ENCODE data around the gene CDH23. TPM values are rescaled to one million over a fixed set of nuclear protein-coding genes. Genes with fewer than 3 reads are reported as not detected.

The CDH23 gene
- total RNA-seq, 1 experiment from 2014 or later, result 0.07 TPM

- H3K4me3 Mint-ChIP-seq (ENCODE audit: low read depth, unreplicated experiment), result no peak overlapping the region
- CTCF ChIA-PET, result interaction anchor here (0.6 to 2.4 kb wide), 19 partner anchors 9 to 499 kb away, joined by 3 to 13 read pairs (median 6); partner anchors contain the start of genes SLC29A3 and VSIR
Measured at GRCh38 chr10:71812016-71812912, 415.5 kb downstream of the CDH23 start.

GRCh38 chr10:71812913-71813590, 416.3 kb downstream of the CDH23 start:
- H3K27ac Mint-ChIP-seq (ENCODE audit: unreplicated experiment), result no peak overlapping the region
- H3K27me3 Mint-ChIP-seq (ENCODE audit: unreplicated experiment), result peaks cover 8% of the 10 kb centered on the region
- intact Hi-C loops (cut with micrococcal nuclease; ENCODE audit: unreplicated experiment), result loop anchor here (2.0 to 10.0 kb wide), 3 partner anchors 86 to 498 kb away; no protein-coding TSS in a partner anchor
- H3K36me3 Mint-ChIP-seq (ENCODE audit: insufficient read depth, unreplicated experiment), result peaks cover 50% of the 10 kb centered on the region
- no peak for DNase-seq
- peaks cover 2% of the 10 kb centered on the region for H3K9me3 Mint-ChIP-seq (ENCODE audit: low read depth, unreplicated experiment)
- CTCF ChIA-PET, result interaction anchor here (0.6 to 2.4 kb wide), 6 partner anchors 40 to 494 kb away, joined by 3 to 13 read pairs (median 8); partner anchors contain the start of genes SLC29A3 and VSIR
- no peak for TF ChIP-seq CTCF (IDR thresholded peaks at IDR 0.05; ENCODE audit: unreplicated experiment)
- H3K4me1 Mint-ChIP-seq (ENCODE audit: low read depth, unreplicated experiment), result no peaks in the 10 kb centered on the region
- H3K4me3 Mint-ChIP-seq (ENCODE audit: low read depth, unreplicated experiment), result no peak overlapping the region
- BruUV-seq (replicated peaks), result no TSS peak

More at GRCh38 chr10:71812016-71812912, 415.5 kb downstream of the CDH23 start:
- intact Hi-C loops (cut with micrococcal nuclease; ENCODE audit: unreplicated experiment), result loop anchor here (2.0 to 10.0 kb wide), 3 partner anchors 85 to 497 kb away; no protein-coding TSS in a partner anchor
- no peaks in the 10 kb centered on the region for H3K4me1 Mint-ChIP-seq (ENCODE audit: low read depth, unreplicated experiment)
- H3K27me3 Mint-ChIP-seq (ENCODE audit: unreplicated experiment), result peaks cover 14% of the 10 kb centered on the region
- DNase-seq, result peak; percentile 92
- TF ChIP-seq CTCF (IDR thresholded peaks at IDR 0.05; ENCODE audit: unreplicated experiment), result peak; percentile 97
- BruUV-seq (replicated peaks), result no TSS peak
- peaks cover 2% of the 10 kb centered on the region for H3K9me3 Mint-ChIP-seq (ENCODE audit: low read depth, unreplicated experiment)
- no peak overlapping the region for H3K27ac Mint-ChIP-seq (ENCODE audit: unreplicated experiment)
- peaks cover 47% of the 10 kb centered on the region for H3K36me3 Mint-ChIP-seq (ENCODE audit: insufficient read depth, unreplicated experiment)

- no peak overlapping the region for H3K27ac Mint-ChIP-seq (ENCODE audit: unreplicated experiment)
- no TSS peak for BruUV-seq (replicated peaks)
- intact Hi-C loops (cut with micrococcal nuclease; ENCODE audit: unreplicated experiment), result loop anchor here (5.0 to 10.0 kb wide), 2 partner anchors 88 to 120 kb away; no protein-coding TSS in a partner anchor
- H3K4me1 Mint-ChIP-seq (ENCODE audit: low read depth, unreplicated experiment), result no peaks in the 10 kb centered on the region
- H3K4me3 Mint-ChIP-seq (ENCODE audit: low read depth, unreplicated experiment), result no peak overlapping the region
- no peaks in the 10 kb centered on the region for H3K27me3 Mint-ChIP-seq (ENCODE audit: unreplicated experiment)
- no peaks in the 10 kb centered on the region for H3K9me3 Mint-ChIP-seq (ENCODE audit: low read depth, unreplicated experiment)
- H3K36me3 Mint-ChIP-seq (ENCODE audit: insufficient read depth, unreplicated experiment), result peaks cover 59% of the 10 kb centered on the region
- CTCF ChIA-PET, result interaction anchor here (0.7 to 1.2 kb wide), 3 partner anchors 15 to 517 kb away, joined by 3 read pairs; no protein-coding TSS in a partner anchor
- DNase-seq, result no peak
- TF ChIP-seq CTCF (IDR thresholded peaks at IDR 0.05; ENCODE audit: unreplicated experiment), result no peak
Measured at GRCh38 chr10:71814922-71815411, 418.2 kb downstream of the CDH23 start.

DNA sequence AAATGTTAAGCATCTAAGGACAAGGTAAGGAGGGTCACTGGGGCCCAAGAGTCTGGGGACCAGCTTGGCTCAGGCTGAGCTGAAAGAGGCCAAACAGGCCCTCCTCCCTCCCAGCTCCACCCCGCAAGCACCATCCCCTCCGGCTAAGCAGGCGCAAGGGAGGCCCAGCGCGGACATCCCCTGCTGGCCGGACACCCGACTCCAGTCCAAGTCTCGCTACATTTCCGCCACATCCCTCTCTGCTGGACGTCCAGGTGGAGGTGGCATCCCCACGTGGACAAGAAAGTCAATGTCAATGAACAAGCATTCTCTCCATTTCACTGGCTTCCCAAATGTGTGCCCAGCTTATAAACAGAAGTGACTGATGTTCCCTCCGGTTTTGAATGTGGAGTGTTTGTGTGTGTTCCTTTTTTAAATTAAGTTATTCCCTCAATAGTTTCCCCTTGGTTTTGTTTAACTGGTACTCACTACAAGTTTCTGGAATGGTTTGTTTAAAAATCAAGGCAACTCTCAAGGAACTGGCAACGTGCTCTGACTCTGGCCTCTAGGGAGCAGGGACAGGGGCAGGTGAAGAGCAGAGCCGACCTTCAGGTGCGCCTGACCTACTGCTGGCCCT, 418.9 kb downstream of the CDH23 start:
- TF ChIP-seq CTCF (IDR thresholded peaks at IDR 0.05; ENCODE audit: unreplicated experiment), result no peak
- BruUV-seq (replicated peaks), result no TSS peak
- H3K27ac Mint-ChIP-seq (ENCODE audit: unreplicated experiment), result no peak overlapping the region
- CTCF ChIA-PET, result interaction anchor here (0.9 to 1.2 kb wide), 2 partner anchors 16 to 81 kb away, joined by 3 read pairs; no protein-coding TSS in a partner anchor
- peaks cover 64% of the 10 kb centered on the region for H3K36me3 Mint-ChIP-seq (ENCODE audit: insufficient read depth, unreplicated experiment)
- no peaks in the 10 kb centered on the region for H3K27me3 Mint-ChIP-seq (ENCODE audit: unreplicated experiment)
- no peaks in the 10 kb centered on the region for H3K9me3 Mint-ChIP-seq (ENCODE audit: low read depth, unreplicated experiment)
- no peaks in the 10 kb centered on the region for H3K4me1 Mint-ChIP-seq (ENCODE audit: low read depth, unreplicated experiment)
- intact Hi-C loops (cut with micrococcal nuclease; ENCODE audit: unreplicated experiment), result loop anchor here (10.0 kb wide), 1 partner anchor 121 kb away; no protein-coding TSS in a partner anchor
- no peak overlapping the region for H3K4me3 Mint-ChIP-seq (ENCODE audit: low read depth, unreplicated experiment)
- no peak for DNase-seq
